Lower leg skin (tissue), 3 donors: Measurements from ENCODE around the gene EGLN1.

Experiments used
- CTCF ChIP-seq, 3 donors: fragments of 450-650 bp; IDR thresholded peaks; one replicate each; pipeline ENCODE4 v1.5.1; 2016; ENCODE audit warnings: antibody characterized with exemption in 3 of 3, mild to moderate bottlenecking in 3 of 3, moderate library complexity in 2 of 3
- POLR2A ChIP-seq, 2 donors: fragments of 450-650 bp; IDR thresholded peaks; one replicate each; pipeline ENCODE4 v1.6.1; 2016 to 2017; ENCODE audit warnings: antibody characterized with exemption in 2 of 2, mild to moderate bottlenecking in 1 of 2, moderate library complexity in 1 of 2

- TF ChIP-seq CTCF (IDR thresholded peaks at IDR 0.05) (no peak), POLR2A (IDR thresholded peaks at IDR 0.05) (no peak)
Measured at GRCh38 chr1:231395076-231395997, 26.8 kb downstream of the EGLN1 start.
